Mesenchymal stem cell (in vitro differentiated cells and primary cell): Measurements from ENCODE around the gene DNAJC19.
"Not testable (repeated sequence)": the region's sequence is repeated elsewhere in the genome, so short reads cannot be mapped to it uniquely, and the experiment has no call there.

Experiments
- DNase-seq: peaks from one replicate; pipeline ENCODE4 v3.0.0-alpha.2; 2013
- H2AFZ ChIP-seq: one replicate; pipeline ENCODE4 v1.6.1; 2013; ENCODE audit warnings: low read depth, mild to moderate bottlenecking, control low read depth, inconsistent platforms, low read length, moderate library complexity
- H2AK5ac ChIP-seq: 2 replicates; pipeline ENCODE4 v1.6.1; 2013; ENCODE audit warnings: low read length, moderate library complexity, mild to moderate bottlenecking, inconsistent platforms; ENCODE audit not compliant: severe bottlenecking
- H2BK120ac ChIP-seq: one replicate; pipeline ENCODE4 v1.6.1; 2013; ENCODE audit warnings: low read depth, mild to moderate bottlenecking, inconsistent platforms, low read length, moderate library complexity
- H2BK12ac ChIP-seq, 2 experiments: one replicate each; pipeline ENCODE4 v1.6.1; 2013; ENCODE audit warnings: inconsistent platforms in 2 of 2, low read length in 2 of 2, mild to moderate bottlenecking in 2 of 2, moderate library complexity in 2 of 2, control low read depth in 1 of 2
- H2BK15ac ChIP-seq: one replicate; pipeline ENCODE4 v1.6.1; 2013; ENCODE audit warnings: mild to moderate bottlenecking, low read depth, inconsistent platforms; ENCODE audit not compliant: poor library complexity, severe bottlenecking
- H2BK5ac ChIP-seq: 2 replicates; pipeline ENCODE4 v1.6.1; 2013; ENCODE audit warnings: low read depth, mild to moderate bottlenecking, low read length, control low read depth, inconsistent platforms; ENCODE audit not compliant: poor library complexity, severe bottlenecking
- H3K14ac ChIP-seq, 2 experiments: one replicate each; pipeline ENCODE4 v1.6.1; 2013; ENCODE audit warnings: inconsistent platforms in 2 of 2, low read length in 2 of 2, control low read depth in 1 of 2, mild to moderate bottlenecking in 1 of 2, moderate library complexity in 1 of 2
- H3K18ac ChIP-seq, 2 experiments: one replicate each; pipeline ENCODE4 v1.6.1; 2013; ENCODE audit warnings: inconsistent platforms in 2 of 2, low read length in 2 of 2, control low read depth in 1 of 2, low read depth in 1 of 2, mild to moderate bottlenecking in 1 of 2
- H3K23ac ChIP-seq, 2 experiments: one replicate each; pipeline ENCODE4 v1.6.1; 2013; ENCODE audit warnings: inconsistent platforms in 2 of 2, low read length in 2 of 2, mild to moderate bottlenecking in 2 of 2, moderate library complexity in 2 of 2, control low read depth in 1 of 2
- H3K27ac ChIP-seq: 2 replicates; pipeline ENCODE4 v1.5.1; 2013; ENCODE audit warnings: mild to moderate bottlenecking, moderate library complexity, low read length, control low read depth, inconsistent platforms; ENCODE audit not compliant: poor library complexity, severe bottlenecking
- H3K27me3 ChIP-seq, 2 experiments: 2 replicates each; pipeline versions ENCODE4 v1.6.1 to v1.7.0; 2013; ENCODE audit warnings: low read length in 2 of 2, mild to moderate bottlenecking in 2 of 2, moderate library complexity in 2 of 2, control low read depth in 1 of 2, inconsistent platforms in 1 of 2; ENCODE audit not compliant: control insufficient read depth in 1 of 2, insufficient read depth in 1 of 2
- H3K36me3 ChIP-seq, 2 experiments: 2 replicates each; pipeline versions ENCODE4 v1.6.1 to v1.7.0; 2013; ENCODE audit warnings: low read length in 2 of 2, control low read depth in 1 of 2, inconsistent platforms in 1 of 2, low read depth in 1 of 2, mild to moderate bottlenecking in 1 of 2; ENCODE audit not compliant: insufficient read depth in 2 of 2, control insufficient read depth in 1 of 2
- H3K4ac ChIP-seq, 2 experiments: one replicate each; pipeline ENCODE4 v1.6.1; 2013; ENCODE audit warnings: inconsistent platforms in 2 of 2, low read length in 2 of 2, mild to moderate bottlenecking in 2 of 2, moderate library complexity in 2 of 2, control low read depth in 1 of 2, low read depth in 1 of 2
- H3K4me1 ChIP-seq: 2 replicates; pipeline ENCODE4 v1.6.1; 2013; ENCODE audit warnings: low read depth, low read length, control low read depth; ENCODE audit not compliant: control insufficient read depth, insufficient read depth
- H3K4me2 ChIP-seq: 2 replicates; pipeline ENCODE4 v1.6.1; 2013; ENCODE audit warnings: low read length, mild to moderate bottlenecking, inconsistent platforms; ENCODE audit not compliant: poor library complexity, severe bottlenecking
- H3K4me3 ChIP-seq, 2 experiments: 2 replicates each; pipeline versions ENCODE4 v1.5.1 to v1.7.0; 2013; ENCODE audit warnings: low read length in 2 of 2, mild to moderate bottlenecking in 2 of 2, control low read depth in 1 of 2, low read depth in 1 of 2; ENCODE audit not compliant: insufficient read depth in 1 of 2
- H3K79me1 ChIP-seq: replicated peaks from 2 replicates; pipeline ENCODE4 v1.6.1; 2013; ENCODE audit warnings: mild to moderate bottlenecking, control low read depth, low read length, inconsistent platforms; ENCODE audit not compliant: poor library complexity, severe bottlenecking
- H3K9ac ChIP-seq: 2 replicates; pipeline ENCODE4 v1.7.0; 2013; ENCODE audit warnings: mild to moderate bottlenecking, low read length, moderate library complexity
- H3K9me3 ChIP-seq: 2 replicates; pipeline ENCODE4 v1.7.0; 2013; ENCODE audit warnings: mild to moderate bottlenecking, low read length; ENCODE audit not compliant: control insufficient read depth
- H4K8ac ChIP-seq: one replicate; pipeline ENCODE4 v1.6.1; 2013; ENCODE audit warnings: inconsistent platforms, mild to moderate bottlenecking, low read length, moderate library complexity
- H4K91ac ChIP-seq: one replicate; pipeline ENCODE4 v1.6.1; 2013; ENCODE audit warnings: mild to moderate bottlenecking, low read length, inconsistent platforms
- WGBS: methylation state at CpG from one replicate; pipeline ENCODE4 v1.1.7; 2013; ENCODE audit warnings: mixed read lengths; 5-methylcytosine and 5-hydroxymethylcytosine counted together

The DNAJC19 gene

DNA sequence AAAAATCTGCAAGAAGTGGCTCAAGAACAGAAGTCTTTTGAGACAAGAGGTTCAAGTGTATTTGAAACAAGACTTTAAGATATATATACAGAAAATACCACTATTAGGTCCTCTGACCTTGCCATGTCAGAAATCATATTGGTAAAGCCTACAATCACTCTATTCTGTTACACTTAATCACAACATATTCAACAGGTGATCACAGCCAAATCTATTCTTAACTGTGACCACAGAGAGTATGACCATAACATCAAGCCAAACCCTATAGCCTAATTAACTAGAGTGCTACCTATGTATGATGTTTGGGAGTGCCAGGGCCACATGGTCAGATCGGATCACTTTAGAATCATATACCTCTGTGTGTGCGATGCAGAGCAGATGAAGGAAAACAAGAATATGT is 2.2 kb downstream of the DNAJC19 start:
- peaks cover 4% of the 10 kb centered on the region for H3K4me1 ChIP-seq
- no peak overlapping the region for H3K18ac ChIP-seq
- 95% methylated on average over 2 of the region's 2 CpGs for WGBS
- H3K23ac ChIP-seq = no peak overlapping the region
- no peak overlapping the region for H3K9ac ChIP-seq
- H2BK5ac ChIP-seq = no peak overlapping the region
- no peak overlapping the region for H3K4ac ChIP-seq
- no peak overlapping the region for H4K91ac ChIP-seq
- no peak overlapping the region for H2BK15ac ChIP-seq
- peaks cover 4% of the 10 kb centered on the region for H3K79me1 ChIP-seq
- no peak overlapping the region for H3K14ac ChIP-seq
- no peak overlapping the region for H2AK5ac ChIP-seq
- H3K4me3 ChIP-seq = no peak overlapping the region
- H3K27ac ChIP-seq = no peak overlapping the region
- no peak for DNase-seq
- no peak overlapping the region for H2BK12ac ChIP-seq
- H2AFZ ChIP-seq = no peak overlapping the region
- H3K27me3 ChIP-seq = no peaks in the 10 kb centered on the region
- H3K36me3 ChIP-seq = peaks cover 3 to 50% of the 10 kb centered on the region in 2 experiments
- no peak overlapping the region for H4K8ac ChIP-seq
- no peak overlapping the region for H2BK120ac ChIP-seq
- H3K4me2 ChIP-seq = no peak overlapping the region
- no peaks in the 10 kb centered on the region for H3K9me3 ChIP-seq

- not testable (repeated sequence) for H3K14ac ChIP-seq, H3K27me3 ChIP-seq, H3K23ac ChIP-seq, H3K27ac ChIP-seq, DNase-seq, H4K8ac ChIP-seq, H3K4ac ChIP-seq, H3K79me1 ChIP-seq, H2AFZ ChIP-seq, H2BK12ac ChIP-seq, H2BK5ac ChIP-seq, H3K18ac ChIP-seq, H3K4me1 ChIP-seq, H2AK5ac ChIP-seq, H3K9me3 ChIP-seq, H4K91ac ChIP-seq, H2BK15ac ChIP-seq, H3K4me2 ChIP-seq, H2BK120ac ChIP-seq, H3K4me3 ChIP-seq
- peaks cover 3 to 60% of the 10 kb centered on the region in 2 experiments for H3K36me3 ChIP-seq
- peak overlapping the region; percentile 10 for H3K9ac ChIP-seq
- 98% methylated on average over 6 of the region's 10 CpGs for WGBS
Observed at GRCh38 chr3:180986366-180986765, 3.2 kb downstream of the DNAJC19 start.

DNA sequence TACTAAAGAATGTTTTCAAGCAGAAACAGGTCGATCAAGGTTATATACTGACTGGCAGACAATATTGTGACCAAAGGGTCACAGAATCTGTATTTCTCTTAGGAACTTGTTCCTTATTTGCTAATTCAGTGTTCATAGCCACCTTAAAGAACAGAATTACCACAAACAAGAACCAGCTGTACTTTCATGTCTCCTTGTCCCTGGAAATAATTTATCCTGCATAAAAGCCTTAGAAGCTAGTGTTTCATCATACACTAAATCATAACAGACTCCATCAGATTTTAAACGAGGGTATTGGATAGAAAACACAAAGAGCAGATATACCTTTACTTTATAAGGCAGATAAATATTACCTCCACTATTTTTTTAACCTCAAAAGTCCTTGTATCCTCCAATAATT is 6.4 kb downstream of the DNAJC19 start:
- Histone ChIP-seq H3K23ac (no peak overlapping the region), H3K4ac (no peak overlapping the region), H3K27ac (no peak overlapping the region), H3K36me3 (peaks cover 3 to 76% of the 10 kb centered on the region in 2 experiments), H3K9me3 (no peaks in the 10 kb centered on the region), H2BK5ac (no peak overlapping the region), H3K27me3 (no peaks in the 10 kb centered on the region), H4K91ac (no peak overlapping the region), H3K4me1 (peaks cover 3% of the 10 kb centered on the region), H2BK120ac (no peak overlapping the region), H2BK15ac (no peak overlapping the region), H4K8ac (no peak overlapping the region), H3K4me3 (no peak overlapping the region), H3K18ac (no peak overlapping the region), H3K14ac (no peak overlapping the region), H2AK5ac (no peak overlapping the region), H2BK12ac (no peak overlapping the region), H3K9ac (no peak overlapping the region), H3K4me2 (no peak overlapping the region), H3K79me1 (peaks cover 7% of the 10 kb centered on the region), H2AFZ (no peak overlapping the region)
- 100% methylated on average over 1 of the region's 2 CpGs for WGBS
- DNase-seq = no peak

DNA sequence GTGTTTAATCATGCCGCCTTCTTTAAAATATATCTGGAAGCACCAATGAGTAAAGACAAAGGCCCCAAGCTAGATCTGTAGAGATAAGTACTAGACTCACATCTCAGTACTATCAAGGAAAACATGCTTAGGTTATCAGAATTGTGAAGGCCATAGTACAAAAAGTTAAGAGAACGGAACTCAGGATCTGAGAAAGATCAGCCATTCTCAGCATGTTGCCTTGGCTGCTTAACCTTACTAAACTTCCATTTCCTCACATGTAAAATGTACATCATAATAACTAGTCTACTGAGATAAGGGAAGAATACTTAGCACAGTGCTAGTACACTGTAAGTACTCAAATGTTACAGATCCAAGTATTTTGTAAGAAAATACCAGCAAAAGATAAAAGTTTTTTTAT is 7.6 kb downstream of the DNAJC19 start:
- Histone ChIP-seq H3K79me1 (peaks cover 5% of the 10 kb centered on the region), H4K91ac (no peak overlapping the region), H3K9me3 (no peaks in the 10 kb centered on the region), H3K9ac (no peak overlapping the region), H2BK5ac (no peak overlapping the region), H3K27me3 (no peaks in the 10 kb centered on the region), H4K8ac (no peak overlapping the region), H3K23ac (no peak overlapping the region), H3K14ac (no peak overlapping the region), H3K4me3 (no peak overlapping the region), H3K4me1 (no peaks in the 10 kb centered on the region), H2AK5ac (no peak overlapping the region), H2BK15ac (no peak overlapping the region), H2BK12ac (no peak overlapping the region), H3K4me2 (no peak overlapping the region), H2AFZ (no peak overlapping the region), H3K4ac (no peak overlapping the region), H3K18ac (no peak overlapping the region), H2BK120ac (no peak overlapping the region), H3K27ac (no peak overlapping the region), H3K36me3 (peaks cover 3 to 78% of the 10 kb centered on the region in 2 experiments)
- no peak for DNase-seq
- 80% methylated on average over 1 of the region's 2 CpGs for WGBS
